Stimulated activated CD4-positive, alpha-beta T cell treated with anti-CD3 and anti-CD28 coated beads, Interleukin-1b, Interleukin-23, amount 100 ng/mL, for 24 hours (primary cell): ENCODE measurements around the gene MRPL23.
"Not testable (repeated sequence)": the region's sequence is repeated elsewhere in the genome, so short reads cannot be mapped to it uniquely, and the experiment has no call there.

Source experiments
- DNase-seq, 4 experiments: peaks; one replicate each; pipeline ENCODE4 v3.0.0-alpha.2; 2020; ENCODE audit warnings: low read depth in 4 of 4, low spot score in 1 of 4

MRPL23 gene

GRCh38 chr11:1932681-1933080, 14.5 kb upstream of the MRPL23 start:
- no peak for DNase-seq

DNA sequence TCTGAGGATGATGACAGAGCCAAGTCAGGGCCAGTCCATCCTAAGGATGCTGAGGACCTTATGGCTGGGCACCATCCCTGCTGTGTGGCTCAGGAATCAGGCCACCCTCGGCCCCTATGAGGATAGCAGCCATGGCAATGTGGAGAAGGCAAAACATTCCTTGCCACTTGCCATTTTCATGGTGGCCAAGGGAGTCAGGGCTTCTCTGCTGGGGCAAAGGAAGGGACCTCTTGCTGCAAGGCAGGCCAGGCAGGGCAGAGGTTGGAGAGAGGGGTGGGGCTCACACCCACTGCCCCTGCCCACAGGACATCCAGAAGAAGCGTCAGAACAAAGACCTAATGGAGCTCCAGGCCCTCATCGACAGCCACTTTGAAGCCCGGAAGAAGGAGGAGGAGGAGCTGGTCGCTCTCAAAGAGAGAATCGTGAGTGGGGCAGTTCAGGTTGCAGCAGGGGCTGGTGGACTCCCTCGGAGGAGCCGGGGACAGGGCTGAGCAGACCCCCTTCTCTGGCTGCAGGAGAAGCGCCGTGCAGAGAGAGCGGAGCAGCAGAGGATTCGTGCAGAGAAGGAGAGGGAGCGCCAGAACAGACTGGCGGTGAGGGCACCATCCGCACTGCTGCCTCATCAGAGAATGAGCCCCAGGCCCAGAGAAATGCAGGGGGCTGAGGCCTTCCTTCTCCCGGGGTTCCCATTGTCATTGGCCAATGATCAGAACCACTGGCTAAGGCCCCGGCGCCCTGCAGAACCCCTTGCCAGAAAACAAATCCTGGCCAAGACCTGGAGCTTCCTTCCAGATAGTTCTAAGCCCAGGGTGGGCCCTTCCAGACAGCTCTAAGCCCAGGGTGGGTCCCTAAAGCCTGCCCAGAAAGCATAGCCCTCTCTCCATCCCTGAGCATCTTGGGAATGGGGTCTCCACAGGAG, 13.5 kb upstream of the MRPL23 start:
- no peak for DNase-seq

- DNase-seq, result no peak
These were observed 12.6 kb upstream of the MRPL23 start for GRCh38 chr11:1934335-1935155.

DNA sequence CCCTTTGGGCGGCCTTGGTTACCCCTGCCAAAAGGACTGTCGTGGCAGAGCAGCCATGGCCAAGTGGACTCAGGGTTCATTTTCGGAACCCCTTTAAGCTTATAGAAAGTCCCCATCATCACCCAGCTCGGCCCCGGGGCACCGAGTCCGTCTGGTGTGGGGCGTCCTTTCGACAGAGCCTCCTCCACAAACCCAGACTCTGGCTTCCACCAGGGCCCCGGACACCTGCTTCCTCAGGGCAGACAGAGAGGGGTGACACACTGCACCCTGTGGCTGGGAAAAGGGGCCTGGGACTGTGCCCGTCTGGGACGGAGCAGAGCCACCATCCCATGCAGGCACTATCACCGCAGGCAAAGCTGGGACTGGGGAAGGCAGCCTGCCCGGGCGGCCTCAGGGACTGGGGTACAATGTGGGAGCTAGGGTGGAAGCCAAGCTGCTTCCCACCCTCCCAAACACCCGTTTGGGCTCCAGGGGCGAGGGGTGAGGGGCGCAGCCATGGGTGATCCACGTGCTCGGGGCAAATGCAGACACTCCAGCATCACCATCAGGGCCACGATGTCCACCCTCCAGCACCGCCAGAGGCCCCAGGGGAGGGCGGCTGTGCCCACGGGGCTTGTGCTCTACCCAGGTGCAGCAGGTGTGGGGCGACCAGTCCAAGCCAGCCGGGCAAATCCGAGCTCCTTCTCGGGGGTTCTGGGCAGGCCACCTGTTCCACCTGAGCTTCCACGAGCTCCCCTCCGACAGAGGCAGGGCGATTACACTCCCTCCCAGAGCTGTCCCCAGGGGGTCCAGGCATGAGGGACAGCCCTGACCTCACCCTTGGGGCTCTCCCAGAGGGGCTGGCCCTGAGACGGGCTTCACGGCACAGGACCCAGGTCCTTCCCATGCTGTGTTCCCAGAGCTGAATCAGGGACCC, 11.7 kb upstream of the MRPL23 start:
- DNase-seq, result no peak

DNA sequence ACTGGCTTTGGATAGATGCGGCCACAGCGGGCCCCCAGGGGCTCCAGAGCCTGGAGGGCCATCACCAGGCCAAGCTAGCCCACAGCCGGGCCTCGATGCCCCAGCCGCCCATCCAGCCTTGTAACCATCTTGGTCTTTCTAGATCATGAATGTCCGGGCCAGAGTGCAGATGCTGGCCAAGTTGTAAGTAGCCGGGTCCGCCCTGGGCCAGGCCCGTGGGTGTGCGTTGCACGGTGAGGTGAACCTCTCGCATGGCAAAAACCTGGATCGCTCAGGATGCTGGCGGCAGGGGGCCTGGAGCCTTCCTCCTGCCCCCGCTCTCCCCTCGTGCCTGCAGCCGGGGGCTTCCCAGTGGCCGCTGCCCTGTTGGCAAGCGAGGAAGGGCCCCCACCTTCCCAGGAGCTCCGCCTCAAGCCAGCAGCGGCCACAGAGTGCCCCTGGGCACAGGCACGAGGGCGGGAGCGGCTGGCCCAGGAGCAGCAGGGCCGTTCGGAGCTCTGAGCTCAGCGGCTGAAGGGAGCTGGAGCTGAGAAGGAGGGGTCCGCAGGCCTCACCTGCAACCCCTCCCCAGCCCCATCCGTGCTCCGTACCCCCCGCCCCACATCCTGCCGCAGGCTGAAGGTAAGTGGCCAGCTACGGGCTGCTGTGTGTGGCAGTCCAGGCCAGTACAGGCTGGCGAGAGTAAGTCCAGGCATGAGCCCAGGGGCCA, 10.9 kb upstream of the MRPL23 start:
- DNase-seq, result no peak

GRCh38 chr11:1936781-1937615, 10.1 kb upstream of the MRPL23 start:
- DNase-seq, result no peak

- DNase-seq, result no peak
These were observed 9.4 kb upstream of the MRPL23 start for GRCh38 chr11:1937616-1938342.

DNA sequence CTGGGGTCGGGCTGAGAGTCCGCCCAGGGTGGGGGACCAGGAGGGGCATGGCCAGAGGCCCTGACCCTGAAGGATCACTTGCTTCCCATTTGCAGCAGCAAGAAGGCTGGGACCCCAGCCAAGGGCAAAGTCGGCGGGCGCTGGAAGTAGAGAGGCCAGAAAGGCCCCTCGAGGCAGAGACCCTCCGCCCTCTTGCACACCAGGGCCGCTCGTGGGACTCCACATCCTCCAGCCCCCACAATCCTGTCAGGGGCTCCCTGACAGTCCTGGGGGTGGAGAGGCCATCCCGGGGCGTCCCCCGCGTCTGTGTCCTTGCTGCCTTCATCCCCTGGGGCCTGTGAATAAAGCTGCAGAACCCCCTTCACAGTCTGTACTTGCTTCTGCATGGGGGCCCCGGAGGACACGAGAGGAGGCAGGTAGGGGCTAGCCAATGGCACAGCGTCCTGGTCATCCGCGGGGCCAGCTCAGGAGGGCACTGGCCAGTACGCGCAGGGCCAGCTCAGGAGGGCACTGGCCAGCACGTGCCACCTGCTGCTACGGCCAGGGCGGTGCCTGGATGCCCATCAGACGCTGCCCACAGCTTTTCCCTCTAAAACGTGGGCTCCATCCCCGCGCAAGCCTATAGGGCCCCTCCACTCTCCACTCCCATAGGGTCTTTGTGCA, 8.7 kb upstream of the MRPL23 start:
- DNase-seq, result no peak

DNA sequence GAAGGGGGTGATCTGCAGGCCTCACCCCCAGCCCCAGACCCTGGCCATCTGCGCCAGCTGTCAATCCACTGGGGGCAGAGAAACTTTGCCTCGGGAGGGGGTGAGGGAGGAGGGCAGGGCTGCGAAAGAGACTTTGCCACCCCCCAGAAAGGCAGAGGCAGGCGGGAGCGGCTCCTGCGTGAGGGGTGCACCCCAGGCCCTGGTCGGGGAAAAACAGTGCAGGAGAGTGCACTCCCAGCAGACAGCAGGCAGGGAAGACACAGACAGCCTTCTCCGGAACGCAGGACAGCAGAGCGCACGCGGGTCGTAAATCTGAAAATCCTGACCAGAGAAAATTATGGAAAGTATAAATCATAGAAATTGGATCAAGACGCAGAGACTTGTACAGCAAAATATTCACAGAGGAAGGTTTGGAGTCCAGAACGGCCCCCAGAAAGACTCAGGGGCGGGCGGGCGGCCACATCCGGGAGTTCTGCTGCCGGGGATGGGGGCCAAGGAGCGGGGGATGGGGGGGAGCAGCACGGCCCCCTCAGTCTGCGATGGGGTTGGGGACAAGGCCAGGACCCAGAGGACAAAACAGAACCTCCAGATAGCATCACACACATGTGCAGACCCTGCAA, 8.0 kb upstream of the MRPL23 start:
- no peak for DNase-seq

- DNase-seq, result not testable (repeated sequence)
These were observed 7.3 kb upstream of the MRPL23 start for GRCh38 chr11:1939788-1940187.

DNA sequence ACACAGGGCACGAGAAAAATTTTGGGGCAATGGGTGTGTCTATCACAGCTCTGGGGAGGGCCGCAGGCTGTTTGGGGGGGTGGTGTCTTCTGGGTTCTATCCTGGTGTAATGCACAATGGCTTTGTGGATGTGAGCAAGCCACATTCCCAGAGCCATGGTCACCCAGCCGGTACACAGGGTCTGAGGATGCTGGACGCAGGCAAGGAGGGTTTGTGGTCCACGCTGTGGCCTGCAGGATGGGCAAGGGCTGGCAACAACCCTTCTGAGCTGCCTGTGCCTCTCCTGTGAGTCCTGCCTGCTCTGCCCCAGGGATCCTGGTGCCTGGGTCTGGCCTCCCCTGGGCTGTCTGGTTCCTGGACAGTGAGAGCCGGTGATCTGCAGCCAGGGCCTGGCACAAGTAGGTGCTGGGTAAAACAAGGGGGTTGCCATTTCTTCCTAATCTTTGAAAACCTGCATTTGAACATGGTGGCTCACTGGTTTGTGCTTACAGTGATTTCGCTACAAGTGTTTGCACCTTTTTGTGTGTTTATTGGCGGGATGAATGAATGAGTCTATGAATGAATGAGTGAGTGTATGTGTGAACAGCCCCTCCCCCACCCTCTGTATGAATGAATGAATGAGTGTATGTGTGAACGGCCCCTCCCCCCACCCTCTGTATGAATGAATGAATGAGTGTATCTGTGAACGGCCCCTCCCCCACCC, 4.4 kb upstream of the MRPL23 start:
- DNase-seq, result no peak

- DNase-seq, result no peak
These were observed 3.6 kb upstream of the MRPL23 start for GRCh38 chr11:1943576-1943975.

DNA sequence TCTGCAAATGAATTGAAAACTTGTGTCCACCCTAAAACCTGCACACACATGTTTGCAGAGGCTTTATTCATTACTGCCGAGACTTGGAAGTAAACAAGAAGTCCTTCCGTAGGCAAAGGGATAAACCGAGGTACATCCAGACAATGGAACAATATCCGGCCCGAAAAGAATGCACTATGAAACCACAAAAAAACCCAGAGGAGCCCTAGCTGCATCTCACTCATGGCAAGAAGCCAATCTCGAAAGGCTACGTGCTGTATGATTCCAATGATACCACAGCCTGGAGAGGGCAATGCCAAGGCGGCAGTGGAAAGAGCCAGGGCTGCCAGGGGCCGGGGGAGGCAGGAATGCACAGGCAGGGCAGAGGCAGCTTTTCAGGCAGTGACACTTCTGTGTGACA, 3.2 kb upstream of the MRPL23 start:
- DNase-seq, result no peak

DNA sequence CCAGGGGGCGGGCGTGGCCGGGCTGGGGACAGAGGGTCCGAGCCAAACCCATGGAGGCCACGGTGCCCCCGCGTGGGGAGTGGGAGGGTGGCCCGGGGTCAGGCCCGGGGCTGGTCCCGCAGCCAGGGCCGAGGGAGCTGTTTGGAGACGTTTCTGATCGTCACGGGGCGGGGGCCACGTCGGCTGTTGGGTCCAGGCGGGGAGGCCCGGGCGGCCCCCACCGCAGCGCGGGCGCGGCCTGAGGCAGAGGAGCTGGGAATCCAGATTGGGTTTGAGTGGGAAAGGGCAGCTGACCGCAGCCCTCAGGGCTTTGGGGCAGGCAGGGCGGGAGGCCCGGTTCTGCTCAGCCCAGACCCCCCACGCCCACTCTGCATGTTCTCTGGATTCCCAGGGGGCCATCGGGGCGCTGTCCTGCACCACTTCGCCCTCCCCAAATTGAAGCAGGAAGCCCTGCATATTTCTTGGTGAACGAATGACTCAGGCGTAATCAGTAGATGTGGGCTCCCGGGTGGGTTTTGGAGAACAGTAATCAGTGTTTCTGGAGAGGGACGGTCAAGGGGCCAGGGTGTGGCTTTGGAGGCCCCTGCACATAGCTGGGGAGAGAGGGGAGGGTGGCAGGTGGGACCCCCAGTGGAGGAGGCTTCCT, 583 bp downstream of the MRPL23 start:
- DNase-seq, result no peak

- DNase-seq, result no peak
These were observed 1.3 kb downstream of the MRPL23 start for GRCh38 chr11:1948389-1948788.

GRCh38 chr11:1949302-1949701, 2.2 kb downstream of the MRPL23 start:
- no peak for DNase-seq

GRCh38 chr11:1949922-1950321, 2.8 kb downstream of the MRPL23 start:
- no peak for DNase-seq
